Chondrocyte (in vitro differentiated cells): ENCODE data around the gene LRP2. TPM values are rescaled to one million over a fixed set of nuclear protein-coding genes. Genes with fewer than 3 reads are reported as not detected.
A peak's percentile ranks its signal among the peaks of the same experiment; 100 is the strongest.
"Not testable (repeated sequence)": the region's sequence is repeated elsewhere in the genome, so short reads cannot be mapped to it uniquely, and the experiment has no call there.

Source experiments
- DNase-seq: peaks from one replicate; pipeline ENCODE4 v3.0.0; 2021; ENCODE audit warnings: mixed read lengths, low spot score
- H3K27ac Mint-ChIP-seq: one replicate; pipeline ENCODE4 v1.8.0; 2021; ENCODE audit warnings: mild to moderate bottlenecking, moderate library complexity, mixed read lengths; ENCODE audit not compliant: unreplicated experiment
- H3K27me3 Mint-ChIP-seq: 2 replicates; pipeline ENCODE4 v1.8.0; 2021; ENCODE audit warnings: low read depth, mixed read lengths
- H3K36me3 Mint-ChIP-seq: 2 replicates; pipeline ENCODE4 v1.8.0; 2021; ENCODE audit warnings: low read depth, mixed read lengths
- H3K4me1 Mint-ChIP-seq: 2 replicates; pipeline ENCODE4 v1.8.0; 2021; ENCODE audit warnings: low read depth, mild to moderate bottlenecking, mixed read lengths
- H3K4me3 Mint-ChIP-seq: one replicate; pipeline ENCODE4 v1.8.0; 2021; ENCODE audit warnings: mild to moderate bottlenecking, moderate library complexity, mixed read lengths; ENCODE audit not compliant: unreplicated experiment
- H3K9me3 Mint-ChIP-seq: 2 replicates; pipeline ENCODE4 v1.8.0; 2021; ENCODE audit warnings: low read depth, mixed read lengths
- long read RNA-seq: library from polyadenylated mRNA; stranded (forward); transcript quantifications from one replicate; pipeline ENCODE4 v2.0.0, GENCODE V29; 2021
- total RNA-seq: library from RNA; stranded (reverse); gene quantifications from 3 replicates; pipeline ENCODE4 v1.2.1, GENCODE V29; 2021
- TF ChIP-seq, protein P1 (sequence below): fragments of 200-600 bp; sonication (generic); IDR thresholded peaks from 2 replicates; pipeline ENCODE4 v1.5.0; 2021; ENCODE audit warnings: antibody characterized with exemption, mild to moderate bottlenecking, moderate library complexity

Gene LRP2
- total RNA-seq, result not detected in 3 replicates
- long read RNA-seq, result 0 reads

- peaks cover 41% of the 10 kb centered on the region for H3K4me1 Mint-ChIP-seq
- DNase-seq, result peak; percentile 85
- no peak within 1 kb of the TSS for H3K27ac Mint-ChIP-seq
These were observed at the start of gene LRP2 for GRCh38 chr2:169362118-169362893. Gene LRP2, minus strand, starts transcription at chr2:169362534. Its CDS starts 135 bp downstream, at chr2:169362399.

DNA sequence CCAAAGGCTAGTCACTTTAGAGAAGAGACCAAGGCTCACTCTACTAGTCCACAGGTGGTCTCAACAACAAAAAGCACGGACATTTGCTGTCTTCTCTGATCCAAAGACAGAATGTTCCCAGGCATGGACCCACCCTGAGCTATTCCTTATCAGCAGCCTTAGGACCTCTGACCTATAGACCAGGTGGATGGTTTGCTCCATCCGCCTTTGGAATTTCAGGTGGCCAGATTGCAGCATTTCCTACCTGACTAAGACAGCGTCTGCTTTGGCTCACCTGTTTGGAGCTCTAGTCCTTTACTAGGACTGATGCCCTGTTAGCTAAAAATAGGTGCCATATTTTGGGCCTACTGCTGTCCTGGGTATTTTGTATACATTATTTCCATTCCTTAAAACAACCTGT lies 44.6 kb upstream of the LRP2 start:
- DNase-seq, result no peak
- Mint-ChIP-seq H3K27ac (no peak overlapping the region), H3K4me1 (no peaks in the 10 kb centered on the region), H3K27me3 (peaks cover 10% of the 10 kb centered on the region), H3K36me3 (peaks cover 2% of the 10 kb centered on the region), H3K4me3 (no peak overlapping the region), H3K9me3 (peaks cover 4% of the 10 kb centered on the region)
- TF ChIP-seq, protein P1, sequence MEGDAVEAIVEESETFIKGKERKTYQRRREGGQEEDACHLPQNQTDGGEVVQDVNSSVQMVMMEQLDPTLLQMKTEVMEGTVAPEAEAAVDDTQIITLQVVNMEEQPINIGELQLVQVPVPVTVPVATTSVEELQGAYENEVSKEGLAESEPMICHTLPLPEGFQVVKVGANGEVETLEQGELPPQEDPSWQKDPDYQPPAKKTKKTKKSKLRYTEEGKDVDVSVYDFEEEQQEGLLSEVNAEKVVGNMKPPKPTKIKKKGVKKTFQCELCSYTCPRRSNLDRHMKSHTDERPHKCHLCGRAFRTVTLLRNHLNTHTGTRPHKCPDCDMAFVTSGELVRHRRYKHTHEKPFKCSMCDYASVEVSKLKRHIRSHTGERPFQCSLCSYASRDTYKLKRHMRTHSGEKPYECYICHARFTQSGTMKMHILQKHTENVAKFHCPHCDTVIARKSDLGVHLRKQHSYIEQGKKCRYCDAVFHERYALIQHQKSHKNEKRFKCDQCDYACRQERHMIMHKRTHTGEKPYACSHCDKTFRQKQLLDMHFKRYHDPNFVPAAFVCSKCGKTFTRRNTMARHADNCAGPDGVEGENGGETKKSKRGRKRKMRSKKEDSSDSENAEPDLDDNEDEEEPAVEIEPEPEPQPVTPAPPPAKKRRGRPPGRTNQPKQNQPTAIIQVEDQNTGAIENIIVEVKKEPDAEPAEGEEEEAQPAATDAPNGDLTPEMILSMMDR, result no peak

More at GRCh38 chr2:169362118-169362893, at the start of gene LRP2:
- peak within 1 kb of the TSS; percentile 70 for H3K4me3 Mint-ChIP-seq
- H3K36me3 Mint-ChIP-seq, result no peaks in the 10 kb centered on the region
- no peaks in the 10 kb centered on the region for H3K9me3 Mint-ChIP-seq
- H3K27me3 Mint-ChIP-seq, result peaks cover 52% of the 10 kb centered on the region
- TF ChIP-seq, protein P1, result peak; percentile 21

GRCh38 chr2:169399491-169399890 lies 37.2 kb upstream of the LRP2 start:
- H3K27me3 Mint-ChIP-seq, result peaks cover 17% of the 10 kb centered on the region
- H3K4me1 Mint-ChIP-seq, H3K27ac Mint-ChIP-seq, H3K4me3 Mint-ChIP-seq, H3K9me3 Mint-ChIP-seq, DNase-seq, H3K36me3 Mint-ChIP-seq: not testable (repeated sequence)

- DNase-seq, result no peak
- H3K36me3 Mint-ChIP-seq, result peaks cover 2% of the 10 kb centered on the region
- no peak overlapping the region for H3K4me3 Mint-ChIP-seq
- TF ChIP-seq, protein P1, result peak; percentile 78
- H3K27me3 Mint-ChIP-seq, result peaks cover 26% of the 10 kb centered on the region
- no peaks in the 10 kb centered on the region for H3K9me3 Mint-ChIP-seq
- no peak overlapping the region for H3K27ac Mint-ChIP-seq
- H3K4me1 Mint-ChIP-seq, result peaks cover 3% of the 10 kb centered on the region
These were observed 35.4 kb upstream of the LRP2 start for GRCh38 chr2:169397697-169398096.

- Mint-ChIP-seq H3K27me3 (peaks cover 21% of the 10 kb centered on the region), H3K4me1 (peaks cover 3% of the 10 kb centered on the region), H3K27ac (no peak overlapping the region), H3K4me3 (no peak overlapping the region), H3K9me3 (no peaks in the 10 kb centered on the region), H3K36me3 (no peaks in the 10 kb centered on the region)
- no peak for DNase-seq
- TF ChIP-seq, protein P1, result no peak
These were observed 33.6 kb upstream of the LRP2 start for GRCh38 chr2:169395821-169396374.
